GM18508 (cell line): ENCODE results near the gene BAIAP2.

Experiments used
- ATAC-seq: cut with Tn5 transposase; IDR thresholded peaks from one replicate; pipeline ENCODE4 v1.9.1; 2021; ENCODE audit warnings: moderate number of reproducible peaks; ENCODE audit not compliant: insufficient read depth, unreplicated experiment

Gene BAIAP2

DNA sequence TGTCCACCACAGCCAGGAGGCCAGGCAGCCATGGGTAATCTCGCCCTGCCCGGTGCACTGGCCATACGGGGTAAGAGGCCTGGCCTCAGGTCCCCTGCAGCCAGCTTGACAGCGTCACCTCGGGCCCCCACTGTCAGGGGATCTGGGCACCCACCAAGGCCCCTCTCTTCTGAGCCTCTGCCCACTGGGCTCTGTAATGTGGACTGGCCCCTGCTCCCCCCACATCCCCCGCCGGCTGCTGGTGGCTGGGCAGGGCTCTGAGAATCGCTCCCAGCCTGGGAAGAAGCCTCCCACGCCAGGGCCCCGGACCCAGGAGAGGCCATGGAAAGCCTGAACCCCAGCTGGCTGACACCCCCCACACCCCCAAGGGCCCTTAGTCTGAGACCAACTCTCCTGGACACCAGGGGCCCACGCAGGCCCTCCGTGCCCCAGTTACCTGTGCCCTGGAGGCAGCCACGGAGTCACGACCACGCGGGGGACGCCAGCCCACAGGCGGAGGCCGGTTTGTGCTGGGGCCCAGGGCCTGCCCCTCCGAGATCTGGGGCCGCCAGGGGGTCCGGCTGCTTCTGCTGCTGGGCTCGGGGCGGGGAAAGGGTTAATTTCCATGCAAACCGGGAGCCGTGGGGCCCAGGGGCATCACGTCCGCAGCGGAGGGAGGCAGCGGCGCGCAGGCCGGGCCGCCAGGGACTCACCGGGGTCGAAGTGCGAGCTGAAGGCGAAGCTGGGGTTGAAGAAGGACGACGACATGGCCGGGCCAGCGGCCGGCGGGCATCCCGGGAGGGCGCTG, 130.5 kb downstream of the BAIAP2 start, which contains the start of gene PVALEF:
Gene PVALEF, plus strand, starts transcription at position 262 of the 787 bp plus-strand sequence. CDS start 15,720 bp downstream, outside the sequence.
- no peak for ATAC-seq

DNA sequence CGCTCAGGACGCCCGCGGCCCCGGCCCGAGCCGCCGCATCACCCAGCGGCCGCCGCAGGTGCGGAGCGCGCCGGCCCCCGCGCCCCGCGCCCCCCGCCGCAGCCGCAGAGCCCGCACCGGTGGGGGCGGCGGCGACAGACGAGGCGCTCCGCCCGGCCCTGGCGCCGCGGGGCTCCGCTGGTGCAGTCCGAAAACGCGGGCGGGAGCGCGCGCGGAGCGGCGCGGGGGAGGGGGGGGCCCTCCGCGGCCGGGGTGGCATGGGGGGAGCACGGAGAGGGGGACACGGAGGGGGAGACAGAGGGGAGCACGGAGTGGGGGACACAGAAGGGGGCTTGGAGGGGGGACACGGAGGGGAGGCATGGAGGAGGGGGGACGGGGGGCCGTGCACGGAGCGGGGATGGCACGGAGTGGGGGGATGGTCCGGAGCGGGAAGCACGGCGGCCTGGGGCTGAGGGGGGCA, 131.1 kb downstream of the BAIAP2 start, which contains the start of gene AATK:
Gene AATK, minus strand, starts transcription at position 189 of the 460 bp plus-strand sequence. CDS start 229 bp downstream, outside the sequence.
- no peak for ATAC-seq
